Urothelium cell line (cell line): ENCODE results near the gene GDNF.
"Not testable (repeated sequence)": the region's sequence is repeated elsewhere in the genome, so short reads cannot be mapped to it uniquely, and the experiment has no call there.

Source experiments
- DNase-seq: peaks from one replicate; pipeline ENCODE4 v3.0.0; 2011; ENCODE audit warnings: low spot score, mixed read lengths
- FAIRE-seq: peaks from 2 replicates; lab custom pipeline; 2011; peaks lifted over from hg19 to GRCh38; lab: Jason Lieb, UNC

The GDNF gene

GRCh38 chr5:37839407-37840052 is at the start of gene GDNF:
Gene GDNF, minus strand, starts transcription at chr5:37840041. Its CDS starts 5,245 bp downstream, at chr5:37834796.
- no peak for DNase-seq
- FAIRE-seq, result no peak

GRCh38 chr5:37888476-37888875 is 48.6 kb upstream of the GDNF start:
- FAIRE-seq (no peak), DNase-seq (no peak)

GRCh38 chr5:37886242-37886905 is 46.5 kb upstream of the GDNF start:
- DNase-seq, result no peak
- FAIRE-seq, result no peak

- DNase-seq (no peak), FAIRE-seq (no peak)
Measured at GRCh38 chr5:37882636-37883035, 42.8 kb upstream of the GDNF start.

GRCh38 chr5:37881359-37881758 is 41.5 kb upstream of the GDNF start:
- FAIRE-seq (no peak), DNase-seq (no peak)

GRCh38 chr5:37876943-37877342 is 37.1 kb upstream of the GDNF start:
- no peak for DNase-seq
- FAIRE-seq, result no peak

- no peak for DNase-seq
- no peak for FAIRE-seq
Measured at GRCh38 chr5:37876245-37876644, 36.4 kb upstream of the GDNF start.

GRCh38 chr5:37875051-37875787 is 35.4 kb upstream of the GDNF start:
- DNase-seq (no peak), FAIRE-seq (no peak)

- no peak for FAIRE-seq
- no peak for DNase-seq
Measured at GRCh38 chr5:37873988-37874387, 34.1 kb upstream of the GDNF start.

GRCh38 chr5:37871023-37871815 is 31.4 kb upstream of the GDNF start:
- DNase-seq, result no peak
- no peak for FAIRE-seq

- FAIRE-seq (no peak), DNase-seq (no peak)
Measured at GRCh38 chr5:37869216-37869615, 29.4 kb upstream of the GDNF start.

- FAIRE-seq, result no peak
- no peak for DNase-seq
Measured at GRCh38 chr5:37867654-37868053, 27.8 kb upstream of the GDNF start.

GRCh38 chr5:37862907-37863306 is 23.1 kb upstream of the GDNF start:
- not testable (repeated sequence) for DNase-seq, FAIRE-seq

GRCh38 chr5:37860206-37860605 is 20.4 kb upstream of the GDNF start:
- DNase-seq (no peak), FAIRE-seq (no peak)

- no peak for DNase-seq
- FAIRE-seq, result no peak
Measured at GRCh38 chr5:37859805-37860204, 20.0 kb upstream of the GDNF start.

GRCh38 chr5:37858250-37858649 is 18.4 kb upstream of the GDNF start:
- no peak for FAIRE-seq
- DNase-seq, result no peak

- DNase-seq (no peak), FAIRE-seq (no peak)
Measured at GRCh38 chr5:37857696-37858095, 17.9 kb upstream of the GDNF start.

- FAIRE-seq (no peak), DNase-seq (no peak)
Measured at GRCh38 chr5:37855438-37855837, 15.6 kb upstream of the GDNF start.

- DNase-seq (no peak), FAIRE-seq (no peak)
Measured at GRCh38 chr5:37851305-37851704, 11.5 kb upstream of the GDNF start.

GRCh38 chr5:37850226-37850865 is 10.5 kb upstream of the GDNF start:
- FAIRE-seq (no peak), DNase-seq (no peak)

GRCh38 chr5:37849641-37850040 is 9.8 kb upstream of the GDNF start:
- FAIRE-seq (no peak), DNase-seq (no peak)
